GM21423 (cell line): ENCODE results near the gene G3BP1.
A peak's percentile ranks its signal among the peaks of the same experiment; 100 is the strongest.
"Not testable (repeated sequence)": the region's sequence is repeated elsewhere in the genome, so short reads cannot be mapped to it uniquely, and the experiment has no call there.

ENCODE experiments used
- ATAC-seq: cut with Tn5 transposase; IDR thresholded peaks from one replicate; pipeline ENCODE4 v1.9.1; 2021; ENCODE audit warnings: mild to moderate bottlenecking, moderate library complexity; ENCODE audit not compliant: unreplicated experiment

The G3BP1 gene

GRCh38 chr5:151793358-151793757 lies 21.6 kb downstream of the G3BP1 start:
- ATAC-seq, result no peak

GRCh38 chr5:151795426-151795825 lies 23.7 kb downstream of the G3BP1 start:
- no peak for ATAC-seq

GRCh38 chr5:151798674-151799073 lies 26.9 kb downstream of the G3BP1 start:
- no peak for ATAC-seq

GRCh38 chr5:151799407-151799806 lies 27.7 kb downstream of the G3BP1 start:
- ATAC-seq, result no peak

- no peak for ATAC-seq
These were observed 28.8 kb downstream of the G3BP1 start for GRCh38 chr5:151800532-151800931.

- ATAC-seq, result no peak
These were observed 33.9 kb downstream of the G3BP1 start for GRCh38 chr5:151805414-151806223.

GRCh38 chr5:151808451-151809169 lies 36.9 kb downstream of the G3BP1 start:
- no peak for ATAC-seq

- ATAC-seq, result no peak
These were observed 38.7 kb downstream of the G3BP1 start for GRCh38 chr5:151810449-151810848.

- ATAC-seq, result no peak
These were observed 39.1 kb downstream of the G3BP1 start for GRCh38 chr5:151810897-151811296.

GRCh38 chr5:151811593-151812321 lies 40.0 kb downstream of the G3BP1 start:
- no peak for ATAC-seq

GRCh38 chr5:151812757-151813309 lies 41.1 kb downstream of the G3BP1 start:
- no peak for ATAC-seq

- ATAC-seq, result no peak
These were observed 43.3 kb downstream of the G3BP1 start for GRCh38 chr5:151815051-151815450.

GRCh38 chr5:151819830-151820229 lies 48.1 kb downstream of the G3BP1 start:
- no peak for ATAC-seq

- no peak for ATAC-seq
These were observed 48.5 kb downstream of the G3BP1 start for GRCh38 chr5:151820271-151820670.

- no peak for ATAC-seq
These were observed 49.1 kb downstream of the G3BP1 start for GRCh38 chr5:151820903-151821302.

- ATAC-seq, result no peak
These were observed 50.4 kb downstream of the G3BP1 start for GRCh38 chr5:151822141-151822540.

GRCh38 chr5:151825445-151825844 lies 53.7 kb downstream of the G3BP1 start:
- ATAC-seq, result peak; percentile 73

GRCh38 chr5:151829370-151829769 lies 57.6 kb downstream of the G3BP1 start:
- no peak for ATAC-seq

GRCh38 chr5:151832843-151833242 lies 61.1 kb downstream of the G3BP1 start:
- ATAC-seq, result not testable (repeated sequence)

GRCh38 chr5:151846765-151847164 lies 75.0 kb downstream of the G3BP1 start:
- ATAC-seq, result no peak

GRCh38 chr5:151847871-151848270 lies 76.1 kb downstream of the G3BP1 start:
- ATAC-seq, result no peak
